ENCODE data around the gene TTLL5.

TTLL5 gene

GRCh38 chr14:75995372-75996041 lies 334.5 kb downstream of the TTLL5 start:
- Histone ChIP-seq H3K27ac (peak overlapping the region; percentile 48), H3K4me2 (ENCODE audit: low read length) (no peak overlapping the region), H3K4me1 (no peaks in the 10 kb centered on the region), H2AFZ (no peak overlapping the region), H3K9me3 (ENCODE audit: control insufficient read depth, low read length) (no peaks in the 10 kb centered on the region), H3K4me3 (ENCODE audit: low read depth, low read length) (no peak overlapping the region), H3K27me3 (ENCODE audit: control insufficient read depth, insufficient read depth, low read length) (no peaks in the 10 kb centered on the region), H3K36me3 (ENCODE audit: control insufficient read depth, insufficient read depth, low read length) (no peaks in the 10 kb centered on the region), H3K9ac (no peak overlapping the region), H3K79me2 (peaks cover 17% of the 10 kb centered on the region)
- no peak for TF ChIP-seq CTCF (IDR thresholded peaks at IDR 0.05)

GRCh38 chr14:75996488-75996887 lies 335.4 kb downstream of the TTLL5 start:
- Histone ChIP-seq H3K4me1 (no peaks in the 10 kb centered on the region), H3K27ac (no peak overlapping the region)

GRCh38 chr14:75999511-76000190 lies 338.6 kb downstream of the TTLL5 start:
- Histone ChIP-seq H3K27ac (no peak overlapping the region), H2AFZ (no peak overlapping the region), H3K36me3 (ENCODE audit: control insufficient read depth, insufficient read depth, low read length) (no peaks in the 10 kb centered on the region)

More at GRCh38 chr14:75996488-75996887, 335.4 kb downstream of the TTLL5 start:
- H3K27me3 ChIP-seq (ENCODE audit: control insufficient read depth, insufficient read depth, low read length) = no peaks in the 10 kb centered on the region
- no peak overlapping the region for H3K9ac ChIP-seq
- no peak for TF ChIP-seq CTCF (IDR thresholded peaks at IDR 0.05)
- no peaks in the 10 kb centered on the region for H3K9me3 ChIP-seq (ENCODE audit: control insufficient read depth, low read length)
- H3K79me2 ChIP-seq = peaks cover 17% of the 10 kb centered on the region
- no peak overlapping the region for H2AFZ ChIP-seq
- no peak overlapping the region for H3K4me3 ChIP-seq (ENCODE audit: low read depth, low read length)
- no peaks in the 10 kb centered on the region for H3K36me3 ChIP-seq (ENCODE audit: control insufficient read depth, insufficient read depth, low read length)
- no peak overlapping the region for H3K4me2 ChIP-seq (ENCODE audit: low read length)

GRCh38 chr14:76002383-76002782 lies 341.3 kb downstream of the TTLL5 start:
- Histone ChIP-seq H3K9ac (no peak overlapping the region), H3K27me3 (ENCODE audit: control insufficient read depth, insufficient read depth, low read length) (no peaks in the 10 kb centered on the region), H3K79me2 (peaks cover 17% of the 10 kb centered on the region), H3K9me3 (ENCODE audit: control insufficient read depth, low read length) (no peaks in the 10 kb centered on the region), H3K36me3 (ENCODE audit: control insufficient read depth, insufficient read depth, low read length) (no peaks in the 10 kb centered on the region), H3K4me2 (ENCODE audit: low read length) (no peak overlapping the region), H3K4me1 (peaks cover 3% of the 10 kb centered on the region), H2AFZ (no peak overlapping the region), H3K27ac (no peak overlapping the region), H3K4me3 (ENCODE audit: low read depth, low read length) (no peak overlapping the region)
- no peak for TF ChIP-seq CTCF (IDR thresholded peaks at IDR 0.05)

More at GRCh38 chr14:75999511-76000190, 338.6 kb downstream of the TTLL5 start:
- H3K4me2 ChIP-seq (ENCODE audit: low read length) = no peak overlapping the region
- no peak overlapping the region for H3K4me3 ChIP-seq (ENCODE audit: low read depth, low read length)
- TF ChIP-seq CTCF (IDR thresholded peaks at IDR 0.05) = no peak
- H3K9ac ChIP-seq = no peak overlapping the region
- no peaks in the 10 kb centered on the region for H3K27me3 ChIP-seq (ENCODE audit: control insufficient read depth, insufficient read depth, low read length)
- H3K79me2 ChIP-seq = peaks cover 17% of the 10 kb centered on the region
- no peaks in the 10 kb centered on the region for H3K9me3 ChIP-seq (ENCODE audit: control insufficient read depth, low read length)
- H3K4me1 ChIP-seq = no peaks in the 10 kb centered on the region

Measured in parathyroid adenoma (tissue), 2 donors.